Kidney capillary endothelial cell (primary cell): ENCODE data around the gene WDR74.
"Not testable (repeated sequence)": the region's sequence is repeated elsewhere in the genome, so short reads cannot be mapped to it uniquely, and the experiment has no call there.

Source experiments
- DNase-seq: peaks from one replicate; pipeline ENCODE4 v3.0.0-alpha.2; 2018; ENCODE audit warnings: low spot score

WDR74 gene

DNA sequence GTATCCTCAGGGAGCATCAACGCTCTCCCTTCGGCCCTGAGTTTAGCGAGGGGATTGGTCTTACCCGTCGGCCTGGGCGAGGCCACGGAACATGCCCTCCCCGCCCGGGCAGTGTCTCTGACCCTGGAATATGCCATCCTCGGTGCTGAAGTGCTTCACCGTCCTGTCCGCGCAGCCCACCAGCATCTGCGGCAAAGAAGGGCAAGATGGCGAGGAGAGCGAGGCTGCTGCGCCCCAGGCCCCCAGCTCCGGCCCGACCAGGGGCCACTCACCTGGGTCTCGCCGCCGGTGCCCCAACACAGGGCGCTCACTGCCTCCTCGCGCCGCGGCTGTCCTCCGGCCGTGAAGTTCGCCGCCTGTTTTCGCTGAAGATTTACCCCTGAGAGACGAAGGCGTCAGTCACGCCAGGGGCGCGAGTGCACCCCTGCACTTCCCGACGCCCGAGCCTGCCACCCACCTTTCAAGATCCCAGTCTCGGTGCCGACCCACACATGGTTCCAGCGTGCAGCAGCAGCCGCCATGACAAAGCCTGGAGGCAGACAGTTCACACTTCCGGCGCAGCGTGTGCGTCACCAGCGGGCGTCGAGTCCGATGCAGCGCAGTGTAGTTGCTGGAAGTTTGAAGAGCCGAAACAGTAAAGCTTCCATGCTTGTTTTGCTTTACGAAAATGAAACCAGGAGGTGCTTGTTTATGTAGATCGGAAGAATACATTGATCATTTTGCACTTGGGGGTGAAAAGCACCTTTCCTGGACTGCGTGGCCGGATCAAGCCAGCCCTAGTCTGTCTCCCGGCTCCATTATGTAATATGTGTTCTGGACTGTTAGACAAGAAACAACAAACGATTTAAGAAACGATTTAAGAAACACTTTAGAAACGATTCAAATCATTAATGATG, at the start of gene WDR74:
TSS of gene WDR74 (minus strand) at position 541 of the 896 bp plus-strand sequence. CDS start at position 521, 20 bp downstream.
- DNase-seq, result peak; percentile 83

DNA sequence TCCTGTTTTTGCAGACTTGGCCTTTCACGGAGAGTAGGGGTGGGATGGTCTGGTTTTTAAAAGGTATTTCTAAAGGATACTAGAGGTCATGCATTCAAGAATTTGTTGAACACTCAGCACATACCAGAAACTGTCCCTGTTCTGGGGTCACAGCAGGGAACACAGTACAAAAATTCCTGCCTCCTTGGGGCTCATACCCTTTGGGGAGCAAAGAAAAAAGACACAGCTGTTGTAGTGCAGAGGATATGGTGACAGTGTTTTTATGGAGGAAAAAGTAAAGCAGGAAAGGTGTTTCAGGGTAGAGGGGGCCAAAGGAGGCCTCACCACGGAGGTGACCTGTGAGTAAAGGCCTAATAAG, 49.7 kb upstream of the WDR74 start:
- DNase-seq, result no peak

DNA sequence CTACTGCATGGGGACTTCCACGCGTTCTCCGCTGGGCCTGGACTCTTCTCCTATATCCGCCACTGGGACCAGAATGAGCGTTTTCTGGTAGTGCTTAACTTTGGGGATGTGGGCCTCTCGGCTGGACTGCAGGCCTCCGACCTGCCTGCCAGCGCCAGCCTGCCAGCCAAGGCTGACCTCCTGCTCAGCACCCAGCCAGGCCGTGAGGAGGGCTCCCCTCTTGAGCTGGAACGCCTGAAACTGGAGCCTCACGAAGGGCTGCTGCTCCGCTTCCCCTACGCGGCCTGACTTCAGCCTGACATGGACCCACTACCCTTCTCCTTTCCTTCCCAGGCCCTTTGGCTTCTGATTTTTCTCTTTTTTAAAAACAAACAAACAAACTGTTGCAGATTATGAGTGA, 49.0 kb upstream of the WDR74 start:
- DNase-seq, result no peak

DNA sequence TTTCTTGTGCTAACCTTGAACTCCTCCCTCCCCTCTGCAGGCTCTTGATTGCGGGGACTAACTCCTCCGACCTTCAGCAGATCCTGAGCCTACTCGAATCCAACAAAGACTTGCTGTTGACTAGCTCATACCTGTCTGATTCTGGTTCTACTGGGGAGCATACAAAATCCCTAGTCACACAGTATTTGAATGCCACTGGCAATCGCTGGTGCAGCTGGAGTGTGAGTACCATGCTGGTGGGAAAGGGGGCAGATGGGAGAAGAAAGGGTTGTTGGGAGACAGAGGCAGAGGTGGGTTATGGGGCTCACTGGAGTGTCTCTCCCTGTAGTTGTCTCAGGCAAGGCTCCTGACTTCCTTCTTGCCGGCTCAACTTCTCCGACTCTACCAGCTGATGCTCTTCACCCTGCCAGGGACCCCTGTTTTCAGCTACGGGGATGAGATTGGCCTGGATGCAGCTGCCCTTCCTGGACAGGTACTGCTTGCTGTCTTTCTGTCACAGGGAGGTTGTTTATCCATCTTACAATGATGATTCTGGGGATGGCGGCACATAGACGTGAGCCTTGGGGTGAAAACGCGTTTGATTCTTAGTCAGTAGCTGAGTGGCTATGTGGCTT, 45.9 kb upstream of the WDR74 start:
- DNase-seq, result no peak

DNA sequence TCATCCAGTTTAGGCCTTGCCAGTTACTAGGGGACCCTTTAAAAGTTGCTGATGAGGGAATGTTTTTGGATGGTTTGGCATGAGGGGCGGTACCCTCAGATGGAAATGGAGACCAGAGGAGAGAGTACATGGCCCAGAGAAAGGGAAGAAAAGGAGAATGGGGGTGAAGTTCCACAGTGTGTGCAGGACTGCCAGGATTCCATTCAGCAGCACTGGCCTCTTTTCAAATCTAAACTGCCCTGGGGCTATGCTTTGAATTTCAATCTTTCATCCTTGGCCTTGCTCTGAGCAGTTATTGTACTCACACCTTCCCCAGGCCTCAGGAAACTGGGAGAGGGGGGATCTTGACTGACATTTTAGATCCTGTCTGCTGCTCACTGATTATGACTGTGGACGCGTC, 44.3 kb upstream of the WDR74 start:
- DNase-seq, result no peak

DNA sequence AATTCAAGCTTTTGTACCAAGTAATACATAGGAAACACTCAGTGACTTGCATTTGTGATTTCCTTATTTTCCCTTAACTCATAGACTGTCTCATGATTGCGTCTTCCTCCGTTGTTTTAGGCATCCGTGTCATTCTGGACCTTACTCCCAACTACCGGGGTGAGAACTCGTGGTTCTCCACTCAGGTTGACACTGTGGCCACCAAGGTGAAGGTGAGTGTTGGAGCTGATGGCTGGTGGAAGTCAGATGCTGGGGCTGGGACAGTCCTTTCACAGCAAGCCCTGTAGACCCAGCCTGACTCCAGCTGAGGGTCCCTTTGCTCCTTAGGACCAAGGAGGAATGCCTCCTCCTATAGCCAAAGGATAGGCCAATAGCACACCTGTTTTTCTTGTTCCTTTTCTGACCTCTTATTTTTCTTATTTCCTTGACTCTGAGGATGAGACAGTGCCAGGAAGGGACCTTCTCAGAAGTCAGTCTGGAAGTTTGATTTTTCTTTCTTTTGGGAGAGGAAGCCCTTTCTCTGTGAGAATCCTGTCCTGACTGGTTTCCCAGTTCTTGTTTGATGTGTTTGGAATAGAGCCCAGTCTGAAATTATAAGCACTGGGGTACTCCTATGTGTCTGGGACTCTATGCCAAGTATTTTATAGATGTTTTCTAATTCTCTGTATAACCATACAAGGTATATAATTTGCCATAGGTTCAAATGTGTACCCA, 43.6 kb upstream of the WDR74 start:
- no peak for DNase-seq

DNA sequence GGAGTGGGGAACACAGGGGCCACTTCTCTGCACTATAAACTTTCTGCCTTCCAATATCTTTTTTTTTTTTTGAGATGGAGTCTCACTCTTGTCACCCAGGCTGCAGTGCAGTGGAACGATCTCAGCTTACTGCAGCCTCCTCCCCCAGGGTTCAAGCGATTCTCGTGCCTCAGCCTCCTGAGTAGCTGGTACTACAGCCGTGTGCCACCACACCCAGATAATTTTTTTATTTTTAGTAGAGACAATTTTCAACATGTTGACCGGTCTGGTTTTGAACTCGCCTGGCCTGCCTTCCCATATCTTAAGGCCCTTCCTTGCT, 43.0 kb upstream of the WDR74 start:
- no peak for DNase-seq

DNA sequence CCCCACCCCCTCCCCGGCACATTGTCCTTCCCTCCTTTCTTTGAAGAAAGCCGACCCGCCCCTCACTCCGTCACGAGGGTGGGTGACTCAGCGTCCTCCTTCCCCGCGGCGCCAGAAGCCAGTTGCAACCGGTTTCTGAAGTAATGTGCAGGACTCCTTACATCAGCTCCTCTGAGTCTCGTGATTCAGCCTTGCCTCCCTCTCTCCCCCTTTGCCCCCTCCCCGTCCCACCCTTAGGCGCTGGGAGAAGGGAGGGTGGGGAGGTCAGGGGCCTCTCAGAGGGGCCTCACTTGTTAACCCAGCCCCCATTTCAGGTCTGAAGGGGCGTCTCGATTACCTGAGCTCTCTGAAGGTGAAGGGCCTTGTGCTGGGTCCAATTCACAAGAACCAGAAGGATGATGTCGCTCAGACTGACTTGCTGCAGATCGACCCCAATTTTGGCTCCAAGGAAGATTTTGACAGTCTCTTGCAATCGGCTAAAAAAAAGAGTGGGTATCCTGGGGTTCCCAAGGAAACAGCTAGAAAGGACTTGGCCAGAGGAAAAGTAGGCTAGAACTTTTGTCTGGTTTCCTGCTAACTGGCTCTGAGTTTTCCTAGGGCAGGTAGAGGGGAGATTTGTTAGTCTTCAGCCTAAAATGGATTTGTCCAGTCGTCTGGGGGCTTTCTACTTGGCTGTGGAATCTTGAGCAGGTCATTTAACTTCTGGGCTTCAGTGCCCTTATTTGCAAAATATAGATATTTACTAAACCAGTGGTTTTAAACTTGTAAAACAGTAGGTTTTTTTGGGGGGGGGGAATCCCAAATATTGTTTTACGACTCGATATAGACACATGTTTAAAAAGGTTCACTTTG, 42.4 kb upstream of the WDR74 start:
- DNase-seq, result peak; percentile 95

DNA sequence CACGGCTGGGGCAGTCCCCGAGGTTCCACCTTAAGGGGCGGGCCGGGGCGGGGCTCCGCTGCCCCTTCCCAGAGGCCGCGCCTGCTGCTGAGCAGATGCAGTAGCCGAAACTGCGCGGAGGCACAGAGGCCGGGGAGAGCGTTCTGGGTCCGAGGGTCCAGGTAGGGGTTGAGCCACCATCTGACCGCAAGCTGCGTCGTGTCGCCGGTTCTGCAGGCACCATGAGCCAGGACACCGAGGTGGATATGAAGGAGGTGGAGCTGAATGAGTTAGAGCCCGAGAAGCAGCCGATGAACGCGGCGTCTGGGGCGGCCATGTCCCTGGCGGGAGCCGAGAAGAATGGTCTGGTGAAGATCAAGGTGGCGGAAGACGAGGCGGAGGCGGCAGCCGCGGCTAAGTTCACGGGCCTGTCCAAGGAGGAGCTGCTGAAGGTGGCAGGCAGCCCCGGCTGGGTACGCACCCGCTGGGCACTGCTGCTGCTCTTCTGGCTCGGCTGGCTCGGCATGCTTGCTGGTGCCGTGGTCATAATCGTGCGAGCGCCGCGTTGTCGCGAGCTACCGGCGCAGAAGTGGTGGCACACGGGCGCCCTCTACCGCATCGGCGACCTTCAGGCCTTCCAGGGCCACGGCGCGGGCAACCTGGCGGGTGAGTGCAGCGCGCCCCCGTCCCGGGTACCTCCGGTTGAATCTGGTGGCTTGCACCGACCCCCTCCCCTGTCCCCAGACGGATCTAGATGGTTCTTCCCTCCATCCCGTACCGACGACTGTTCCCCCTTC, 41.6 kb upstream of the WDR74 start, which contains the start of gene SLC3A2:
TSS of gene SLC3A2 (plus strand) at position 94 of the 776 bp plus-strand sequence. CDS start at position 222, 128 bp downstream.
- peak; percentile 77 for DNase-seq

DNA sequence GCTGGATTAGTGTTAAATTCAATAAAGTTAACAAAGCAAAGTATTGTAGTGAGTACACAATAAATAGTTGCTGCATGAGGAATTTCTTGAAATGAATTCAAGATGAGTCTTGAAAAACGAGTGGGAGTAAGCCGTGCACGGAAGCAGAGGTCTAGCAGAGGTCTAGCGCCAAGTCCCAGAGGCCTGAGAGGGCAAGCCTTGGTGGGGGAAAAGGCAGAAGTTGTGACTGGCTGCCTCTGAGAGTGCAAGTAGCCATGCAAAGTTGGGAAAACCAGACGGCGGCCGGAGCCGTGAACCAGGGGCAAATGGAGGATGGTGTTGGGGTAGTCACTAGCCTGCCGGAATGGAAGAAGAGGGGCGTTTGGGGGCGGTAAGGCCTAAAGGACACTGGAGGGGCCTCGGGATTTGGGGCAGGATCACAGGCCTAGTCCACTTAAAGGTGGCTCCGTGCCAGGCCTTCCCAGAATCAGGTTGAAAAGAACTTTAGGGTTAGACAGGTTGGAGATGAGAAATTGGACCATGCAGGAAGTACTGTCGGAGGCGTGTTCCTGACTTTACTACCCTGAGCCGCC, 40.9 kb upstream of the WDR74 start:
- DNase-seq, result peak; percentile 57

DNA sequence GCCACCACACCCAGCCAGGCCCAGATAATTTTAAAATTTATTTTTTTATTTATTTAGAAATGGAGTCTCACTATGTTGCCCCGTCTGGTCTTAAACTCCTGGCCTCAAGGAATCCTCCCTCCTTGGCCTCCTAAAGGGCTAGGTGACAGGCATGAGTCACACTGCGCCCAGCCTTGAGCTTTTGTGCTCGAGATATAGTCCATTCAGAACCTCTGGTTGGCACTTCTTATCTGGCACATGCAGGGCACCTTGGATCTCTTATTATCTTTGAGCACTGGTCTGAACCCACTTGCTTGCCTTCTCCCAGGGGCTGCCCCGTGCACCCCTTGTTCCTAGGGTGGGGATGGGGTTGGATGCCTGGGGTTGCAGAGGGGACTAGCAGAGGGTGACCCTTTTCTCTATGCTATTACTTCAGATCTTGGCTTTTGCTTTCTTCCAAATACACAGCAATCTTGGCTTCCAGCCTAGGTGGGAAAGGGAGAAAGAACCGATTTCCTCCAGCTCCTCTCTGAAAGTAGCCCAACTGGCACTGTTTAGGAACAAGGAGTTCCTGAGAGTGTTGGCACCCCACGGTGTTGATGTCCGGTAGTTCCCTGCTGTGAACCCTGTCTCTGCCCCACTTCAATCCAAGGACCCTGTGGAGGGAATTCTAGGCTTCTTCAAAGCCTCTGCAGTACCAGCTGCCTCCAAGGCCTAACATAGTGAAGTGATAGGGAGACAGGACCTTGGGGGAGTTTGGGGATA, 40.0 kb upstream of the WDR74 start:
- DNase-seq, result no peak

DNA sequence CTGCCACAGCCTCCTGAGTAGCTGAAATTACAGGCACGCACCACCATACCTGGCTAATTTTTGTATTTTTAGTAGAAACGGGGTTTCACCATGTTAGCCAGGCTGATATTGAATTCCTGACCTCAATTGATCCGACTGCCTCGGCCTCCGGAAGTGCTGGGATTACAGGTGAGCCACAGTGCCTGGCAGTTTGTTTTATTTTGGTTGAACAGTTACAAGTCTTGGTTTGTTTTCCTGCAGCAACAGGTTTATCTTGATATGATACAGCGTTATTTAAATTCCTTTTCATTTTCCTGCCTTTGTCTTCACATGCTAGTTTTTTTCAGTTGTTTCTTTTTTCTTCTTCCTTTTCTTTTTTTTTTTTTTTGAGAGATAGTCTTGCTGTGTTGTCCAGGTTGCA, 37.3 kb upstream of the WDR74 start:
- no peak for DNase-seq

DNA sequence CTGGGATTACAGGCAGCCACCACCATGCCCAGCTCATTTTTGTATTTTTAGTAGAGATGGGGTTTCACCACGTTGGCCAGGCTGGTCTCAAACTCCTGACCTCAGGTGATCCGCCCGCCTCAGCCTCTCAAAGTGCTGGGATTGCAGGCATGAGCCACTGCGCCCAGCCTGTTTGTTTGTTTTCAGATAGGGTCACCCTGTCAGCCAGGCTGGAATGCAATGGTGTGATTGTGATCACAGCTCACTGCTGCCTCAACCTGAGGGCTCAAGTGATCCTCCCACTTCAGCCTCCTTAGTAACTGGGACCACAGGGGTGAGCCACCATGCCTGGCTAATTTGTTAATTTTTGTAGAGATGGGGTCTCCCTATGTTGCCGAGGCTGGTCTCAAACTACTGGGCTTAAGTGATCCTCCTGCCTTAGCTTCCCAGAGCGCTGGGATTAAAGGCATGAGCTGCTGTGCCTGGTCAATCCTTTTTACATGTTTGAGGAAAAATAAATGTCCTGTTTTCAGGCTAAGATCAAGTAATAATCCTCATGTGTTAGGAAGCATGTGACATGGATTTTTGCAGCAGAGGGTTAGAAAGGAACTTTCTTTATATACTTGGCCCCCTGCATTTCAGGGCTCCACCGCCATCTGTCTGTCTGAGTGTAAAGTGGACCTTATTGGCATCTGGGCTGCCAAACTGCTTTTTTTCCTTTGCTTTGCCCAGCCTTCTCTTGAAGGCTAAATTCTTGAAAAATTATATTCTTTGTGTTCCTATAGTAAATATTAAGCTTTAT, 36.5 kb upstream of the WDR74 start:
- DNase-seq, result no peak

DNA sequence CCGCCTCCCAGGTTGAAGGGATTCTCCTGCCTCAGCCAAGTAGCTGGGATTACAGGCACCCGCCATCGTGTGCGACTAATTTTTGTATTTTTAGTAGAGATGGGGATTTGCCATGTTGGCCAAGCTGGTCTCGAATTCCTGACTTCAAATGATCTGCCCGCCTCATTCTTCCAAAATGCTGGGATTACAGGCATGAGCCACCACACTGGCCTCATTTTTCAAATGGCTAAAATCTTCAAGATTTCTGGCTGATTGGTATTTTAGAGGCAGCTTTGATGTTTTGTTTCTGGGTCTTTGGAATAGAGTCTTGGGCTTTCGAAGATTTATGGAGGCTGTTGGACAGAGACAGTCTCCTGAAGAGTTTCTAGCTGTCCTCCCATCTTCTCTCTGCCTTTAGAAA, 35.5 kb upstream of the WDR74 start:
- DNase-seq, result no peak

DNA sequence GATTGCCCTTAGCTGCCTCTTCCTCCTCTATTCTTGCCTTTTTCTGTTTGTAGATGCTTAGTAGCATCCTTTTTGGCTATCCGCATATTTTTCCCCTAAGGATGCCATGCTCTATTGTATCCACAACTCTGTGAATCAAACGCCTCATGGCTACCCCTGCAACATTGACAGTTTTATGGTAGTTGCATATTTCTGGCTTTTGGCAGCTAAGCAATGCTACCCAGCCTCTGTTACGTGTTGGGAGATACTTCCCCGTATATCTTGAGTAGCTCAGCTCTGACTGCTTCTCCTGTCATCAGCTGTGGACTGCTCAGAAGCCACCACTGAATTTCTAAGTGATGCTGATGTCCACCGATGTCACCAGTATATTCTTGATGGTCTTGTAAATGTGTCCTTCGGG, 26.2 kb upstream of the WDR74 start:
- DNase-seq, result no peak

DNA sequence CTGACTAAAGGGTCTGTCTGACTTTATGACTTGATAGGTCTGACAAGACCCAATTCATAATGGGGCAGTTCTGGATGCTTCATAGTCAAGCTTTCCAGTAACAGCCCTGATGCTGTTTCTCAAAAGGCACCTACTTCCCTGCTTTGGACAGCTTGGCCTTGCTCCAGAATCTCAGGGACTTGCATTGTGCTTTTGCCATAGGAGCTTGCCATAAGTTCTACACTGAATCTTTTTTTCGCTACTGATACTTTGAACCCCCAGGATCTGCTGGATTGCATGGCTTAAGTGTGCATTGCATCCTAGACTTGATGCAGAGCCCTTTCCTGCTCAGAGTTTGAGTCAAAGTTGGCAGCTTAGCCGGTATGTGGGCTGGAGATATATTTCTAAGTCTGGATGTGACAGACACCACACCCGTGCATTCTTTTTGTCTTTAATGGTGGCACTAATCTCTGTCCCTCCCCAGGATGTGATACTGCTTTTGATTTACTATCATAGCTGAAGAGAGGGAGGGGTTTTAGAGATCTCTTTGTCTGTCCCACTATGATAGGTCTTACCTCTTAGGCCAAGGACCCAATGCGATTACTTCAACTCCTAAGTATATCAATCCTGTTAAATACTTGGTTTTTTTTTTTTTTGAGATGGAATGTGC, 24.4 kb upstream of the WDR74 start:
- no peak for DNase-seq

DNA sequence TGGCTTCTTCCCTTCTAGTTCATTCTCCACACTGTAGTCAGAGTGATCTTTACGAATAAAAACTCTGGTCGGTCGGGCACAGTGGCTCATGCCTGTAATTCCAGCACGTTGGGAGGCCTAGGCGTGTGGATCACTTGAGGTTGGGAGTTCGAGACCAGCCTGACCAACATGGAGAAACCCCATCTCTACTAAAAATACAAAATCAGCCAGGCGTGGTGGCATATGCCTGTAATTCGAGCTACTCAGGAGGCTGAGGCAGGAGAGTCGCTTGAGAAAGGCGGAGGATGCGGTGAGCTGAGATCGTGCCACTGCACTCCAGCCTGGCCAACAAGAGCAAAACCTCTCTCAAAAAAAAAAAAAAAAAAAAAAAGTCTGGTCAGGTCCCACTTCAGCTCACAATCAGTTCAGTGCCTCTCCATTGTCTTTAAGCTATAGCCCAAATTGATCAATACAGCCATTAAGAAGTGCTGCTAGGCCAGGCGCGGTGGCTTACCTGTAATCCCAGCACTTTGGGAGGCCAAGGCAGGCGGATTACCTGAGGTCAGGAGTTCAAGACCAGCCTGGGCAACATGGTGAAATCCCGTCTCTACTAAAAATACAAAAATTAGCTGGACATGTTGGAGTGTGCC, 22.3 kb upstream of the WDR74 start:
- not testable (repeated sequence) for DNase-seq

DNA sequence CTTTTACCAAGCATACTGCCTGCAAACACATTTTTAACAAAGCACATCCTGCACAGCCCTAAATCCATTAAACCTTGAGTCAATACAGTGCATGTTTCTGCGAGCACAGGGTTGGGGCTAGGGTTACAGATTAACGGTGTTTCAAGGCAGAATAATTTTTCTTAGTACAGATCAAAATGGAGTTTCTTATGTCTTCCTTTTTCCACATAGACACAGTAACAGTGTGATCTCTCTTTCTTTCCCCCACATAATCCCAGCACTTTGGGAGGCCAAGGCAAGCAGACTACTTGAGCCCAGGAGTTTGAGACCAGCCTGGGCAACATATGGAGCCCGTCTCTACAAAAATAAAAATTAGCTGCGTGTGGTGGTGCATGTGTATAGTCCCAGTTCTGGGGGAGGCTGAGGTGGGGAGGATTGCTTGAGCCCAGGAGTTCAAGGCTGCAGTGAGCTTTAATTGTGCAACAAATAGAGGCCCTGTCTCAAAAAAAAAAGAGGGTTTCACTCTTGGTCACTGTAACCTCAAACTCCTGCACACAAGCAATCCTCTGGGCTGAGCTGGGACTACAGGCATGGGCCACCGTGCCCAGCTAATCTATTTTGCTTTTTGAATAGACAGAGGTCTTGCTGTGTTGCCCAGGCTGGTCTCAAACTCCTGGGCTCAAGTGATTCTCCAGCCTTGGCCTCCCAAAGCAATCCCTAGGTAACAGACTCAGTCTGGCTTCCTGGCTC, 21.6 kb upstream of the WDR74 start:
- no peak for DNase-seq
